Measurements from ENCODE around the gene UGT1A1. TPM values are rescaled to one million over a fixed set of nuclear protein-coding genes. Genes with fewer than 3 reads are reported as not detected.
A peak's percentile ranks its signal among the peaks of the same experiment; 100 is the strongest.

UGT1A1 gene
- total and polyA plus RNA-seq, 8 donors, result 0.04 to 0.24 (median 0.14) TPM; not detected in 1

DNA sequence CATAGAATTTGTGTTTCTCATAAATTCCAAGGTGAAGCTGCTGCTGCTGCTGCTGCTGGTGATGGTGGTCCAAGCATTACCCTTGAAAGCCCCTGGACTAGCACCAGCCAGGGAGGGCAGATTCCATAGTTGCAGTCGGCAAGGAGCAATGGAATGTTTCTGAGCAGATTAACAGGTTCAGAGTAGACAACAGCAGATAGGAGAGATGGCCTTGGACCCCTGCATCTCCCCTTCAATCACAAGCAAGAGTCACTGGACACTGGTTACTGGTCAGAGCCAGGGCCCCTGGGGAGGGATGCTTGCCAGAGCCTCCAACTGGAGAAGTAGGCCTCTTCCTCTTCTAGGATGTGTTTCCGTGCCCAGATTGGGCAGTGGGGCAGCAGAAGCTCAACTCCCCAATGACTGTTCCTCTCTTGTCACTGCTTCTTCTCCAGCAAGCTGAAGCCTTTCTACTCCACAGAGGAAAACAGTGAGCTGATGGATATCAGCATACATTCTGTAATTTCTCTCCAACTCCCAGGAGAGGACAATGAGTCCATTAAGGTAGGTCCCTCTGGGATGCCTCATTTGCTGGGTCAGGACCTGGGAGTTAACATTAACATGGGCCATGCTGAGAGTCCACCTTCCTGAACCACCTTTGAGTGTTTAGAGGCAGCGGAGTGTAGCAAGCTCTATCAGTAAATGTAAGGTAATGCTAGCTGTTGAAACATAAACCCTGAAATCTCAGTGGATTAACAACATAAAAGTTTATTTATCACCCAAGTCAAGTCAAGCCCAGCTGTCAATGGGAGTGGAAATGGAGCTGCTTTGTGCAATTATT lies 53.4 kb downstream of the UGT1A1 start:
- TF ChIP-seq, protein P1, sequence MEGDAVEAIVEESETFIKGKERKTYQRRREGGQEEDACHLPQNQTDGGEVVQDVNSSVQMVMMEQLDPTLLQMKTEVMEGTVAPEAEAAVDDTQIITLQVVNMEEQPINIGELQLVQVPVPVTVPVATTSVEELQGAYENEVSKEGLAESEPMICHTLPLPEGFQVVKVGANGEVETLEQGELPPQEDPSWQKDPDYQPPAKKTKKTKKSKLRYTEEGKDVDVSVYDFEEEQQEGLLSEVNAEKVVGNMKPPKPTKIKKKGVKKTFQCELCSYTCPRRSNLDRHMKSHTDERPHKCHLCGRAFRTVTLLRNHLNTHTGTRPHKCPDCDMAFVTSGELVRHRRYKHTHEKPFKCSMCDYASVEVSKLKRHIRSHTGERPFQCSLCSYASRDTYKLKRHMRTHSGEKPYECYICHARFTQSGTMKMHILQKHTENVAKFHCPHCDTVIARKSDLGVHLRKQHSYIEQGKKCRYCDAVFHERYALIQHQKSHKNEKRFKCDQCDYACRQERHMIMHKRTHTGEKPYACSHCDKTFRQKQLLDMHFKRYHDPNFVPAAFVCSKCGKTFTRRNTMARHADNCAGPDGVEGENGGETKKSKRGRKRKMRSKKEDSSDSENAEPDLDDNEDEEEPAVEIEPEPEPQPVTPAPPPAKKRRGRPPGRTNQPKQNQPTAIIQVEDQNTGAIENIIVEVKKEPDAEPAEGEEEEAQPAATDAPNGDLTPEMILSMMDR (IDR thresholded peaks at IDR 0.05), result no peak
- peak in 1 of 4 donors; percentile 7 for DNase-seq
- H3K36me3 ChIP-seq, result no peaks in the 10 kb centered on the region
- intact Hi-C loops (cut with DNase I), result no loop called here
- no peak overlapping the region for H3K27ac ChIP-seq
- no peak for ATAC-seq
- peaks cover 0 to 4% of the 10 kb centered on the region in 2 donors for H3K9me3 ChIP-seq
- no peak overlapping the region for H3K4me3 ChIP-seq
- H3K4me1 ChIP-seq, result no peaks in the 10 kb centered on the region
- H3K27me3 ChIP-seq, result peaks cover 0 to 17% of the 10 kb centered on the region in 2 donors

DNA sequence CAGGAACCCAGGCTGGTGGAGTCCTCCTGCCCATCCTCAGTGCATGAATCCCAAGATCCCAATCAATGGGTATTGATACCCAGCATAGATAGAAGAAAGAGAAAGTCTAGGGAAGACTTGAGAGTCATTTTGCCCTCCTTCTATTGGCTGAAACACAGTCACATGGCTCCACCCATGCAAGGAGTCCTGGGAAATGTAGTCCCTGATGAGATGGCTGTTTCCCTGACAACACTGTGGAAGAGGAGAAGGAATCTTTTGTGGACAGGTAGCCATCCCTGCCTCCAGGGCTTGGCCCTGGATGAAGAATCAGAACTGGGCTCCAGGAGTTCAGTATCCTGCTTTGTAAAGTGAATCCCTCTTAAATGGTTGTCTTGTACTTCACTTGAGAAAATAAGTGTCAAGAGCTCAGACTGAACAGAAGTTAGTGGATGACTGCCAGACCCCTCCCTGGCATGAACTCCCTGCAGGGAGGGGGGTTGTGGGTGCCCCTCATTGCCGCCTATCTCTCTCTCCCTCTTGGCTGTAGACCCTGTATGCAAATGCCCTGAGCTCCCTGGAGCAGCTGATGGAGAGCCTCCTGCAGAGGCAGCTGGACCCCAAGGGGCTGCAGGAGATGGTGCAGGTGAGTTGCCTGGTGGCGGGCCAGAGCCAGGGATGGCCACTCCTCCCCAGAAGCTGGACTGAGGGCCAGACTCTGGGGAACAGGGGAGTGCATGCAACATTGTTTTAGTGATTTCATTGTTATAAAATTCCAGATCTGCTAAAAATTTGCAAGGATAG lies 54.2 kb downstream of the UGT1A1 start:
- intact Hi-C loops (cut with DNase I), result no loop called here
- Histone ChIP-seq H3K36me3 (no peaks in the 10 kb centered on the region), H3K4me1 (no peaks in the 10 kb centered on the region), H3K27me3 (peaks cover 0 to 9% of the 10 kb centered on the region in 2 donors), H3K9me3 (peaks cover 0 to 4% of the 10 kb centered on the region in 2 donors), H3K4me3 (no peak overlapping the region), H3K27ac (no peak overlapping the region)
- ATAC-seq (no peak), DNase-seq (peak in 1 of 4 donors; percentile 7)
- TF ChIP-seq, protein P1 (IDR thresholded peaks at IDR 0.05), result no peak

DNA sequence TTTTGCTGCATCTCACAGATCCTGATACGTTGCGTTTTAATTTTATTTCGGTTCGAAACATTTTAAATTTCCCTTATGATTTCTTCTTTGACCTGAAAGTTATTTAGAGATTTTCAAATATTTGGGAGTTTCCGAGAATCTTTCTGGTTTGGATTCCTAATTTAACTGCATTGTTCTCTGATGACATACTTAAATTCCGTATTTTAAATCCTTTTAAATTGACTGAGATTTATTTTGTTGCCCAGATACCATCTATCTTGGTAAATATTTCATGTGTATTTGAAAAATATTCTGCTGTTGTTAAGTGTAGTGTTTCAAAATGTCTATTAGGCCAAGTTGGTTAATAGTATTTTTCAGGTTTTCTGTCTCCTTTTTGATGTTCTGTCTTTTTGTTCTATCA lies 55.8 kb downstream of the UGT1A1 start:
- H3K4me1 ChIP-seq, result no peaks in the 10 kb centered on the region
- no peak overlapping the region for H3K27ac ChIP-seq
- peaks cover 0 to 4% of the 10 kb centered on the region in 2 donors for H3K9me3 ChIP-seq
- ATAC-seq, result no peak
- DNase-seq, result no peak
- H3K36me3 ChIP-seq, result no peaks in the 10 kb centered on the region
- TF ChIP-seq, protein P1 (IDR thresholded peaks at IDR 0.05), result no peak
- intact Hi-C loops (cut with DNase I), result no loop called here
- no peak overlapping the region for H3K4me3 ChIP-seq
- peaks cover 0 to 2% of the 10 kb centered on the region in 2 donors for H3K27me3 ChIP-seq

GRCh38 chr2:233816334-233816733 lies 56.3 kb downstream of the UGT1A1 start:
- TF ChIP-seq, protein P1 (IDR thresholded peaks at IDR 0.05), result no peak
- no peaks in the 10 kb centered on the region for H3K4me1 ChIP-seq
- ATAC-seq (no peak), DNase-seq (peak in 1 of 4 donors; percentile 11)
- no peaks in the 10 kb centered on the region for H3K36me3 ChIP-seq
- peaks cover 0 to 2% of the 10 kb centered on the region in 2 donors for H3K27me3 ChIP-seq
- no peak overlapping the region for H3K4me3 ChIP-seq
- H3K27ac ChIP-seq, result no peak overlapping the region
- intact Hi-C loops (cut with DNase I), result no loop called here
- H3K9me3 ChIP-seq, result peaks cover 0 to 4% of the 10 kb centered on the region in 2 donors

- Histone ChIP-seq H3K9me3 (peaks cover 0 to 4% of the 10 kb centered on the region in 2 donors), H3K36me3 (no peaks in the 10 kb centered on the region), H3K4me3 (no peak overlapping the region), H3K27me3 (peaks cover 0 to 2% of the 10 kb centered on the region in 2 donors), H3K27ac (no peak overlapping the region), H3K4me1 (no peaks in the 10 kb centered on the region)
- intact Hi-C loops (cut with DNase I), result no loop called here
- no peak for ATAC-seq
- TF ChIP-seq, protein P1 (IDR thresholded peaks at IDR 0.05), result no peak
- DNase-seq, result peak in 1 of 4 donors; percentile 7
Observed at GRCh38 chr2:233816771-233817170, 56.7 kb downstream of the UGT1A1 start.
